ENCODE measurements around the gene MSANTD2. TPM values are rescaled to one million over a fixed set of nuclear protein-coding genes. Genes with fewer than 3 reads are reported as not detected.

The MSANTD2 gene
- polyA plus RNA-seq, 2 donors = 3.8 to 9.3 TPM

DNA sequence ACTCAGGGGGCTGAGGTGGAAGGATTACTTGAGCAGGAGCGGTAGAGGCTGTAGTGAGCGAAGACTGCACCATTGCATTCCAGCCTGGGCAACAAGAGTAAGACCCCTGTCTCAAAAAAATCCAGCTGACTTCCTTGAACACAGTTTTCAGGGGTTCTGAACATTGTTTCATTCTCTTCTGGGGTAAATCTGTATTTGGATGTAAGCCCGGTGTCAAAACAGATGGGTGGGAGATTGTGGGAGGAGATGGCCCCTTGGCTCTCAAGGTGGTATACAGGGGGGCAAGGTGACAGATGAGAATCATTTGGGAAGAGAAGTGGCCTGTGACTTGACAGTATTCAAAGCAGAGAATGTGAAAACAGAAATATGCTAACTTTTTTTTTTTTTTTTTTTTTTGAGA, 42.9 kb downstream of the MSANTD2 start:
- Histone ChIP-seq H3K9me3 (ENCODE audit: control insufficient read depth in 2 of 2, insufficient read depth in 1 of 2, low read depth in 1 of 2, low read length in 1 of 2) (no peaks in the 10 kb centered on the region), H3K36me3 (ENCODE audit: control insufficient read depth in 2 of 2, insufficient read depth in 2 of 2, low read length in 1 of 2) (no peaks in the 10 kb centered on the region), H3K27me3 (ENCODE audit: control insufficient read depth in 1 of 2, insufficient read depth in 2 of 2, low read length in 2 of 2) (peaks cover 0 to 23% of the 10 kb centered on the region in 2 donors), H3K4me3 (ENCODE audit: low read depth in 1 of 2, low read length in 2 of 2) (no peak overlapping the region), H3K4me1 (ENCODE audit: control insufficient read depth in 2 of 2, insufficient read depth in 2 of 2, low read length in 1 of 2) (peaks cover 0 to 15% of the 10 kb centered on the region in 2 donors), H3K27ac (ENCODE audit: low read depth in 2 of 2, low read length in 1 of 2) (no peak overlapping the region)
- WGBS, 2 donors = 62 to 77% methylated on average over 3 of the region's 3 CpGs

DNA sequence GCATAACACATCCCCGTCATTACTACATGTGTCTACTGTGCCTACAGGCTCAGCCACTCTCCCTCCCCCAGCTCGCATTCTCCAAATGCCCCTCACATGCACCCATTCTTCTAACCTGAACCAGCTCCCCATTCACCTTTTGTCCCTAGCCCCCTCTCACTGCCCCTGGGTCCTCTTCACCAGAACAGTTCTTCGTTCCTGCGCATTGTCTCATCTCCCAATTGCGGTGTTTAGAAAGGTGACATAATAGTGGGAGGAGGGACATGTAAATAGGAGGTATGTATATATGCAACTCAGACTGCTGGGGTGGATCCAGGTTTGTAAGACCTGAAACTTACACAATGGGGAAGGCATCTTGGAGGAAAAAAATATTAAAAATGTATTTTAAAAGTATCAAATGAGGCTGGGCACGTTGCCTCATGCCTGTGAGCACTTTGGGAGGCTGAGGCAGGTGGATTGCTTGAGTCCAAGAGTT, 43.4 kb downstream of the MSANTD2 start:
- Histone ChIP-seq H3K36me3 (ENCODE audit: control insufficient read depth in 2 of 2, insufficient read depth in 2 of 2, low read length in 1 of 2) (no peaks in the 10 kb centered on the region), H3K27me3 (ENCODE audit: control insufficient read depth in 1 of 2, insufficient read depth in 2 of 2, low read length in 2 of 2) (peaks cover 0 to 23% of the 10 kb centered on the region in 2 donors), H3K4me3 (ENCODE audit: low read depth in 1 of 2, low read length in 2 of 2) (no peak overlapping the region), H3K9me3 (ENCODE audit: control insufficient read depth in 2 of 2, insufficient read depth in 1 of 2, low read depth in 1 of 2, low read length in 1 of 2) (no peaks in the 10 kb centered on the region), H3K4me1 (ENCODE audit: control insufficient read depth in 2 of 2, insufficient read depth in 2 of 2, low read length in 1 of 2) (peaks cover 0 to 17% of the 10 kb centered on the region in 2 donors), H3K27ac (ENCODE audit: low read depth in 2 of 2, low read length in 1 of 2) (no peak overlapping the region)
- 47 to 51% methylated on average over 6 of the region's 6 CpGs for WGBS, 2 donors

DNA sequence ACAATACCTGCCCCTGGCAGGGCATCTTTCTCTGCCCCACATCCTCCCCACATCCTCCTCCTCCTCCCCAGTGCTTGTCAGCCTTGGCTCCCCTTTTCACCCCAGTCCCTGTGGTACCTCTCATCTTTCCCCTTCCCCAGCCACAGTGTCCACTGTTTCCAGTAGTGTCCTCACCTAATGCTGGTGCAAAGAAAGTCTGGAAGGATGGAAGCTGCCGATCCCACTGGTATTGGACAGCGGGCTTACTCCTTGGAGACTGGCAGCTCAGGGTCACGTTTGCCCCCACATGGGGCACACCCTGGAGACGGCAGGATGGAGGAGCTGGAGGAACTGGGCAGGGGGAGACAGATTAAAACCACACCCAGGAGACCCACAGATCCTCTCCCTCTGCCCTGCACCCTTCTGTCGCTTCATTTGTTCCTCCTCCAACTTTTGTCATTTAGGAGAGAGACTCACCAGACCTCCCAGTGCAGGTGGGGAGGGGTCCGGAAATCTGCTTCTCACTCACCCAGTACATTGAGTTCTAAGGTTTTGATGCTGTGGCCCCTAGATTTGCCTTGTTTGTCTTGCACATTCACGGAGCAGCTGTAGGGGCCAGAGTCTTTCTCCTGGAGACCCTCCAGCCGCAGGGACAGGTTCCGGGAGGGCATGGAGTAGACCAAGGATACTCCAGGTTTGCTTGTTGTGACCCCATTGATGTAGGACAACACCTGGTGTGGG, 44.0 kb downstream of the MSANTD2 start:
- WGBS, 2 donors = 46 to 54% methylated on average over 9 of the region's 9 CpGs
- H3K36me3 ChIP-seq (ENCODE audit: control insufficient read depth in 2 of 2, insufficient read depth in 2 of 2, low read length in 1 of 2) = no peaks in the 10 kb centered on the region
- H3K4me1 ChIP-seq (ENCODE audit: control insufficient read depth in 2 of 2, insufficient read depth in 2 of 2, low read length in 1 of 2) = peaks cover 0 to 17% of the 10 kb centered on the region in 2 donors
- H3K27ac ChIP-seq (ENCODE audit: low read depth in 2 of 2, low read length in 1 of 2) = no peak overlapping the region
- no peaks in the 10 kb centered on the region for H3K9me3 ChIP-seq (ENCODE audit: control insufficient read depth in 2 of 2, insufficient read depth in 1 of 2, low read depth in 1 of 2, low read length in 1 of 2)
- H3K27me3 ChIP-seq (ENCODE audit: control insufficient read depth in 1 of 2, insufficient read depth in 2 of 2, low read length in 2 of 2) = peaks cover 0 to 22% of the 10 kb centered on the region in 2 donors
- H3K4me3 ChIP-seq (ENCODE audit: low read depth in 1 of 2, low read length in 2 of 2) = no peak overlapping the region

DNA sequence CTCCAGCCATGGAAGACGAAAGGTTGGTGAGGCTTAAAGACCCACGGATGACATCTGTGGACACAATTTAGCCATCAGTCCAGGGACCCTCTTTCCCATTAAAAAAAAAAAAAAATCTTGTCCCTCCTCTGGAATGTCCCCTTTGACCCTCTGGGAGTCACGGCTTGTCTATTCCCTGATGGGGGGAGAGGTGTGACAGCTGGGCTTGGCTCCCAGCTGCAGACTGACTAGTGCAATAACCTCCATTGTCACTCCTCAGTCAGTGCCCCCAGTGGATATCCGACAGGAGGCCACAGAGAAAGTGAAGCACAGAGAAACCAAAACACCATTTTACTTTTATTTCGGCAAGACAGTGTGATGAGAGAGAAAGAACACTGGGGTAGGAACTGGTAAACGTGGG, 45.5 kb downstream of the MSANTD2 start:
- H3K9me3 ChIP-seq (ENCODE audit: control insufficient read depth in 2 of 2, insufficient read depth in 1 of 2, low read depth in 1 of 2, low read length in 1 of 2) = no peaks in the 10 kb centered on the region
- H3K27ac ChIP-seq (ENCODE audit: low read depth in 2 of 2, low read length in 1 of 2) = no peak overlapping the region
- H3K36me3 ChIP-seq (ENCODE audit: control insufficient read depth in 2 of 2, insufficient read depth in 2 of 2, low read length in 1 of 2) = no peaks in the 10 kb centered on the region
- WGBS, 2 donors = 71 to 80% methylated on average over 6 of the region's 6 CpGs
- no peak overlapping the region for H3K4me3 ChIP-seq (ENCODE audit: low read depth in 1 of 2, low read length in 2 of 2)
- H3K27me3 ChIP-seq (ENCODE audit: control insufficient read depth in 1 of 2, insufficient read depth in 2 of 2, low read length in 2 of 2) = peaks cover 0 to 9% of the 10 kb centered on the region in 2 donors
- H3K4me1 ChIP-seq (ENCODE audit: control insufficient read depth in 2 of 2, insufficient read depth in 2 of 2, low read length in 1 of 2) = peaks cover 0 to 17% of the 10 kb centered on the region in 2 donors

DNA sequence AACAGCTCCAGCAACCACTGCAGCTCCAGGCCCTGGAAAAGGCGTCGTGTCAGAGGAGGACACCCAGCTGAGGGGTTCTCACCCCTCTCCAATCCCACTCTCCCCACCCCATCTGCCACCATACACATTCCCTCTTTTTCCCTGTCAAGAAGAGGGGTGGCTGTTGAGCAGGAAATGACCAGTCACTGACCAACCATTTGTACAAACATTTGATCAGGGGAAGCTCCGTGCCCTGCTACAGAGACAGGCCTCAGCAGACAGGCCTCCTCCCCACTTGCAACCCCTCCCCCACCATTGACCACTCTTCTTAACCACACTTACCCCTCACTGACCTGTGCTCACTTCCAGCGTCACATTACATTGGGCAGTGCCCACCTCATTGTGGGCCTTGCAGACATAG, 45.9 kb downstream of the MSANTD2 start:
- Histone ChIP-seq H3K36me3 (ENCODE audit: control insufficient read depth in 2 of 2, insufficient read depth in 2 of 2, low read length in 1 of 2) (no peaks in the 10 kb centered on the region), H3K27ac (ENCODE audit: low read depth in 2 of 2, low read length in 1 of 2) (no peak overlapping the region), H3K9me3 (ENCODE audit: control insufficient read depth in 2 of 2, insufficient read depth in 1 of 2, low read depth in 1 of 2, low read length in 1 of 2) (no peaks in the 10 kb centered on the region), H3K4me1 (ENCODE audit: control insufficient read depth in 2 of 2, insufficient read depth in 2 of 2, low read length in 1 of 2) (peaks cover 0 to 14% of the 10 kb centered on the region in 2 donors), H3K27me3 (ENCODE audit: control insufficient read depth in 1 of 2, insufficient read depth in 2 of 2, low read length in 2 of 2) (peaks cover 0 to 5% of the 10 kb centered on the region in 2 donors), H3K4me3 (ENCODE audit: low read depth in 1 of 2, low read length in 2 of 2) (no peak overlapping the region)
- WGBS, 2 donors = 76 to 85% methylated on average over 4 of the region's 4 CpGs

DNA sequence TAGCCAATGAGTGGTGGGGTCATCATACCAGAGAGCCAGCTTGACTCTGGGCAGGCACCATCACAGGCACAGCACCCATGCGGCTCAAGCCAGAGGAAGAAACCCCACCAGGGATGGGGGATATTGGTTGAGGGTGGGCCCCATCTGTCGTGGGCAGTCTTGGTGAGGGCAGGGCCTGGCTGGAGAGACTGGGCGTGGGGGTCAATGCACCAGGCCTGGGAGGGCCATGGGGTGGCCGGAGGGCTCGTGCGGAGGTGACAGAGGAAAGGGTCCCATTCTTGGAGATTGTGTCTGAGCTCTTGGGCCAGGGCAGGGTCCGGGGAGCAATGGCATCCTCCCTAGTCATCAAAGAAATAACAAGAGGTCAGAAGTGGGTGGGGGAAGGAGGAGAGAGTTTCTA, 46.6 kb downstream of the MSANTD2 start:
- peaks cover 0 to 8% of the 10 kb centered on the region in 2 donors for H3K4me1 ChIP-seq (ENCODE audit: control insufficient read depth in 2 of 2, insufficient read depth in 2 of 2, low read length in 1 of 2)
- no peaks in the 10 kb centered on the region for H3K36me3 ChIP-seq (ENCODE audit: control insufficient read depth in 2 of 2, insufficient read depth in 2 of 2, low read length in 1 of 2)
- no peak overlapping the region for H3K27ac ChIP-seq (ENCODE audit: low read depth in 2 of 2, low read length in 1 of 2)
- no peaks in the 10 kb centered on the region for H3K27me3 ChIP-seq (ENCODE audit: control insufficient read depth in 1 of 2, insufficient read depth in 2 of 2, low read length in 2 of 2)
- H3K4me3 ChIP-seq (ENCODE audit: low read depth in 1 of 2, low read length in 2 of 2) = no peak overlapping the region
- no peaks in the 10 kb centered on the region for H3K9me3 ChIP-seq (ENCODE audit: control insufficient read depth in 2 of 2, insufficient read depth in 1 of 2, low read depth in 1 of 2, low read length in 1 of 2)
- 93 to 94% methylated on average over 7 of the region's 7 CpGs for WGBS, 2 donors

DNA sequence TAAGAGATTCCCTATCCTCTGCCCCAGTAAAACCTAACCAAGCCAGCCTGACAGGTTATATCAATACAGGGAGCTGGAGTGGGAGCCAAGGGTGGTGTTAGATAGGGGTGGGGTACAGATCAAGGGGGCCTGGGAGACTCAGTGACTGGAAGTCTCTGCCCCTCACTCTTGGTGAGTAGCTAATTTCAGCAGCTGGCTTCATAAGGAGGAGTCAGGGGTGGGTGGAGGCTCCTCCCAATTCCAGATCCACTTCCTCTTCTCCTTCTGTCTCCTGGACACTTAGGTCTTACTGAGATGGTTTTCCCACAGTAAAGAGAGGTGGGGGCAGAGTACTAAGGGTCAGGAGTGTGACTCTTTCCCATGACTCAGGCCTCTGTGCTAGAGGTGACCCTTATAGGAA, 47.0 kb downstream of the MSANTD2 start:
- Histone ChIP-seq H3K27ac (ENCODE audit: low read depth in 2 of 2, low read length in 1 of 2) (no peak overlapping the region), H3K4me3 (ENCODE audit: low read depth in 1 of 2, low read length in 2 of 2) (no peak overlapping the region), H3K9me3 (ENCODE audit: control insufficient read depth in 2 of 2, insufficient read depth in 1 of 2, low read depth in 1 of 2, low read length in 1 of 2) (no peaks in the 10 kb centered on the region), H3K4me1 (ENCODE audit: control insufficient read depth in 2 of 2, insufficient read depth in 2 of 2, low read length in 1 of 2) (peaks cover 0 to 7% of the 10 kb centered on the region in 2 donors), H3K36me3 (ENCODE audit: control insufficient read depth in 2 of 2, insufficient read depth in 2 of 2, low read length in 1 of 2) (no peaks in the 10 kb centered on the region), H3K27me3 (ENCODE audit: control insufficient read depth in 1 of 2, insufficient read depth in 2 of 2, low read length in 2 of 2) (no peaks in the 10 kb centered on the region)

DNA sequence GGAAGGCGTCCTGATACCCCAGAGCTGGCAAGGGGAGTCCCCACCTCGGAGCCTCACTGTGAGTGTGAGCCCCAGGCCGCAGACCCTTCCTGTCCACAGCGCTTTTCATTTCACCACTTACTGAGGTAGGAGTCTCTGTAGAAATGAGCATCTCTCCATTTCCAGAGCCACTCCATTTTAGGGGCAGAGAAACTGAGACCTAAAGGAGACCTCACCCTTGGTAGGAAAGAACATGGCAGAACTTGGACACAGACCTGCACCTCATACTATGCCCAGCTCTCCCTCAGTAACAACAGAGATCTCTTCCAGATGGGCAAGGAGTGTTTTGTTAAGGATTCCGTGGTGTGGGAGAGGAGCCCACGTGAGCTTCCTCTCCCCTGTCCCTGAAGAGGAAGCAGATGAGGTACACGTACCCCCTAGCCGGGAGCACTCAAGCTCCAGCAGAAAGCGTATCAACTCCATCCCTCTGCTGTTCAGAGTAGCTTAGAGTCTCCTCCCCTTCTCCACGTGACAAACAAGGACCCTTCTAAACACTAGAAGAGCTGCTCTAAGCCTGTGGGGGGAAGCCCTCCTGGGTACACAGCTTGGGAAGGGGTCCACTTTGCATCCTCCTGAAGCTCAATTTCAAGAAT, 47.6 kb downstream of the MSANTD2 start:
- Histone ChIP-seq H3K4me1 (ENCODE audit: control insufficient read depth in 2 of 2, insufficient read depth in 2 of 2, low read length in 1 of 2) (peaks cover 0 to 5% of the 10 kb centered on the region in 2 donors), H3K27me3 (ENCODE audit: control insufficient read depth in 1 of 2, insufficient read depth in 2 of 2, low read length in 2 of 2) (no peaks in the 10 kb centered on the region), H3K36me3 (ENCODE audit: control insufficient read depth in 2 of 2, insufficient read depth in 2 of 2, low read length in 1 of 2) (no peaks in the 10 kb centered on the region), H3K9me3 (ENCODE audit: control insufficient read depth in 2 of 2, insufficient read depth in 1 of 2, low read depth in 1 of 2, low read length in 1 of 2) (no peaks in the 10 kb centered on the region), H3K27ac (ENCODE audit: low read depth in 2 of 2, low read length in 1 of 2) (no peak overlapping the region), H3K4me3 (ENCODE audit: low read depth in 1 of 2, low read length in 2 of 2) (peak overlapping the region; percentile 27 to 29)
- 59 to 66% methylated on average over 10 of the region's 10 CpGs for WGBS, 2 donors

DNA sequence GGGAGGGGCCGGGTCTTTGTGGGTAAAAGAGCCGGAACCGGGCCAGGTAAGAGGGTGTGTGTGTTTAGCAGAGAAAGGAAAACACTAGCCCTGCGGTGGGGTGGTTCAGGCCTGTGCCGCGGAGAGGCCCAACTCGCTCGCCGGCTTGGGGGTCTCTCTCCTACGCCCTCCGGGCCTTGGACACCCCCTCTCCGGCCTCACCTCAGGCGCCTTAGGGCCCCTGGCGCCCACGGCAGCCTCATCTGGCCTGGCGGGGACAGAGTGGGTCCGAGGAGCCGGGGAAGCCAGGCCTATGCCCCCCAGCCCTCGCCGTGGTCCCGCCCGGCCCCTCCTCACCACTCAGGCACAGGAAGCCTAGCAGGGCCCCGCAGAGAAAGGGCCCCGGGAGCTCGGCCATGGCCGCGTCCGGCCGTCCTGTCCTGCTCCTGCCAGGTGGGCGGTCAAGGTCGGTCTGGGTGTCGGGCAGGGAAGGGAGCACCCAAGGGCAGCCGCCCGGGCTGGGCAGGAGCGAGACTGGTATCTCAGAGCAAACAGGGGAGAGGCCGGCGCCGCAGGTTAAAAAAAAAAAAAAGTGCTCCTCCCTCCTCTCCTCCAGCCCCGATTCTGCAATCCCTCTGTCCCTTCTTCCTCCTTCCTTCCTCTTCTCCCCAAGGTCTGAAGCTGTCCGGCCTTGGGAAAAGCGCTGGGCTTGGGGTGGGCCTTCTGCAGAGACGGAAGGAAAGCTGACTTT, 48.3 kb downstream of the MSANTD2 start, which contains the start of gene VSIG2:
TSS of gene VSIG2 (minus strand) at position 515 of the 730 bp plus-strand sequence. CDS start at position 397, 118 bp downstream.
- Histone ChIP-seq H3K27me3 (ENCODE audit: control insufficient read depth in 1 of 2, insufficient read depth in 2 of 2, low read length in 2 of 2) (no peaks in the 10 kb centered on the region), H3K27ac (ENCODE audit: low read depth in 2 of 2, low read length in 1 of 2) (no peak within 1 kb of the TSS), H3K36me3 (ENCODE audit: control insufficient read depth in 2 of 2, insufficient read depth in 2 of 2, low read length in 1 of 2) (no peaks in the 10 kb centered on the region), H3K4me1 (ENCODE audit: control insufficient read depth in 2 of 2, insufficient read depth in 2 of 2, low read length in 1 of 2) (peaks cover 0 to 5% of the 10 kb centered on the region in 2 donors), H3K9me3 (ENCODE audit: control insufficient read depth in 2 of 2, insufficient read depth in 1 of 2, low read depth in 1 of 2, low read length in 1 of 2) (no peaks in the 10 kb centered on the region), H3K4me3 (ENCODE audit: low read depth in 1 of 2, low read length in 2 of 2) (peak within 1 kb of the TSS; percentile 27 to 29)
- 31 to 38% methylated on average over 35 to 42 of the region's 42 CpGs for WGBS, 2 donors

All from esophagus (tissue), 2 donors.